HEK293T (cell line): Measurements from ENCODE around the gene CBY1.

Experiments
- HDGF ChIP-seq: fragments of 450-650 bp; IDR thresholded peaks from 2 replicates; pipeline ENCODE4 v1.6.1; 2017; ENCODE audit warnings: antibody characterized with exemption, borderline replicate concordance
- PKNOX1 ChIP-seq: fragments of 450-650 bp; IDR thresholded peaks from 2 replicates; pipeline ENCODE4 v1.6.1; 2016

GRCh38 chr22:38706901-38707195 lies 50.4 kb downstream of the CBY1 start:
- TF ChIP-seq PKNOX1 = no peak
- TF ChIP-seq HDGF = no peak
